NOMO-1 treated with DMSO at 0.1 percent for 48 hours (cell line): Measurements from ENCODE around the gene EVI5L.
"Not testable (repeated sequence)": the region's sequence is repeated elsewhere in the genome, so short reads cannot be mapped to it uniquely, and the experiment has no call there.

Experiments
- DNase-seq: peaks from one replicate; lab custom pipeline; 2025; ENCODE audit not compliant: unreplicated experiment; lab: John Stamatoyannopoulos, UW

The EVI5L gene

DNA sequence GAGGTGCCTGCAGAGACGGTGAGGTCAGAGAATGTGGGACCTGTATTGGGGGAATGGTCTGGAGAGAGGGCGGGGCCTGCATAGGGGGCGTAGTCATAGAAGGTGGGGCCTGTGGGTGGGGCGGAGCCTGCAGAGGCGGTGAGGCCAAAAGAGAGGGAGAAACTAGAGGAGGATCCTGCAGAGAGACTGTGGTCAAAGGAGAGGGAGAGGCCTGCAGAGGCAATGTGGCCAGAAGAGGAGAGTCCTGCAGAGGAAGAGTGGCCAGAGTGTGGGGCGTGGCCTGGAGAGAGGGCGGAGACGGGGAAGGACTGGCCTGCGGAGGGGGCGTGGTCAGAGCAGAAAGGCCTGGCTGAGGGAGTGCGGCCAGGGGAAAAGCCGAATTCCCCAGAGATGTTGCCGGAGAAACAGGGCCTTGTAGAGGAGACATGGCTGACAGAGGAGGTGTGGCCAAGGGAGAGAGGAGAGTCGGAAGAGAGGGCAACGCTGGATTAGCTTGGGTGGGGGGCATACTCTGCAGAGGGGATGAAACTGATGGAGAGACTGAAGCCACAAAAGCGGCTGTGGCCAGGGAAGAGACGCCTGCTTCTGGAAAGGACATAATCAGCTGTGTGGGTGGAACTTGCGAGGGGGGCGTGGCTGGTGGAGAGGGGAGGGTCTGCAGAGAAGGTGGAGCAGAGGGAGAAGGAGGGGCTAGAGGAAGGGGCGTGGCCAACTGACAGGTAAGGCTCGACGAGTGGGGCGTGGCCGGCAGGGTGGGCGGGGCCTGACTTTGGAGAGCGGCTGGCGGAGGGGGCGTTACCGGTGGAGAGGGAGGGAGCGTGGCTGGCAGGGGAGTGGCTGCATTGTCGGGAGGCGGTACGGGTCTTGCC, 41.7 kb downstream of the EVI5L start:
- DNase-seq: peak; percentile 91

DNA sequence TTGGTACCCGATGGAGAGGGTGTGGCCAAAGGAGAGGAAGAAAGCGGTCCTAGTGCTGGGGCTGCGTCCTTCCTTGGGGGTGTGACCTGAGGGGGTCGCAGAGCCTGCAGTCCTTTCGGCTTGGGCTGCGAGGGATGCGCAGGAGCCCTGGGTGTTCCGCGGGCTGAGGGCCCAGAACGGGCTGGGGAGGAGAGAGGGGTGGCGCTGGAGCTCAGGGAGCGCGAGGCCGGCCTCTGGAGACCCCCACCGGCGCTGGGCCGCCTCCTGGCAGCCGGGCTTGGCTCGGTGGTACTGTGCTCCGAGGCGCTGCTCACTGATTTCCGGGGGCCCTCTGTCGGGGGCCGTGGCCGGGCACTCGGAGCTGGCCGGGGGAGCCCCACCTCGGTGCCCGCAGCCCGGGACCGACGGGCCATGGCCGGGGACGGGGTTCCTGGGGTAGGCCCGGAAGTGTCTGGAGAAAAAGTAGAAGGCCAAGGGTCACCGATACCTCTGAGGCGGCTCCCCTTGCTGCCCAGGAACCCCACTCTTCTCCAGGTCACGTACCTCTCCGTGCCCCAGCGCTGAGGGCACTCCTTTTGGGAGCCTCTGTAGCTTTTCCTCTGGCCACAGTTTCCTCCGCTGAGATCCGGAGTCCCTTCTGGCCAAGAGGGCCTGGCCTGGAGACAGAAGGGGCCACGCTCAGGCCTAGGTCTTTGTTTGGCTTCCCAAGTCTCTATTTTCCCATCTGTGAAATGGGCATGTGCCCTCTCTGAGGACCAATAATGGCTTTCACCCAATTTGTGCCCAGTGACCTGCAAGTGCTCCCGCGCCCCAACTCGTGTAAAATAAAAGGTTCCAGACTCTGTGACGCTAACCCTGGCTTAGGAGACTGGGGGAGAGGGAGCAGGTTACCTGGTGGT, 42.5 kb downstream of the EVI5L start:
- no peak for DNase-seq

DNA sequence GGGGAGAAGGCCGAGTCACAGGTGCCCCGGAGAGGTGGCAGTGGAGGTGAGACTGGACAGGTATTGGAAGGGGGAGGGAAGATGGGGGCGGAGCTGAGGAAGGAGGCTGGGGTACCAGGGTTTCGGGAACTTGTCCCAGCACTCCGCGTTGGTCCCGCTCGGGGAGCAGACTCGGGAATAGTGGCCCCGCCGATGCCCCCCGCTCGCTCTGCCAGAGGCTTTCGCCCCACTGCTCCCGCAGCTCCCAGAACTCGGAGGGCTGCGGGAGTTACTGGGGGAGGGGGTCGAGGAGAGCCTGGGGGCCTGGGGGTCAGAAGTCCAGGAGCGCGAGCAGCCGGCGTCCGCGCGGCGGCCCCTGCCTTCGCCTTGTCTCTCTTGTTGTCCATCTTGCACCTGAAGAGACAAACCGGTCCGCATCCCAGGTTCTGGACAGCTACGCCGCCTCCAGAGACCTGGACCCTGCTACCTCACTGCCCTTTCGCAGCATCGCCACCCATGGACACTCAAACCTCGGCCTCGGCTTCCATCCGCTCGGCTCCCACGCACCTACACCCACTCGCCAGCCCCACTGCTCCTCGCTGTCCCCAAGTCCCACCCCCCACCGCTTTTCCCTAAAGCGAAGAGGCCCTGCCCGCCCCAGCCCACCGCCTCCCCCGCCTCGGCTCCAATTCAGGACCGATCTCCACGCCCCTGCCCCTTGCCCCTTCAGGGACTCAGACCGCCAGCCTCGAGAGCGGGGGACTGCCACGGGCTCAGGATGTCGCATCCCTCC, 43.5 kb downstream of the EVI5L start:
- no peak for DNase-seq

DNA sequence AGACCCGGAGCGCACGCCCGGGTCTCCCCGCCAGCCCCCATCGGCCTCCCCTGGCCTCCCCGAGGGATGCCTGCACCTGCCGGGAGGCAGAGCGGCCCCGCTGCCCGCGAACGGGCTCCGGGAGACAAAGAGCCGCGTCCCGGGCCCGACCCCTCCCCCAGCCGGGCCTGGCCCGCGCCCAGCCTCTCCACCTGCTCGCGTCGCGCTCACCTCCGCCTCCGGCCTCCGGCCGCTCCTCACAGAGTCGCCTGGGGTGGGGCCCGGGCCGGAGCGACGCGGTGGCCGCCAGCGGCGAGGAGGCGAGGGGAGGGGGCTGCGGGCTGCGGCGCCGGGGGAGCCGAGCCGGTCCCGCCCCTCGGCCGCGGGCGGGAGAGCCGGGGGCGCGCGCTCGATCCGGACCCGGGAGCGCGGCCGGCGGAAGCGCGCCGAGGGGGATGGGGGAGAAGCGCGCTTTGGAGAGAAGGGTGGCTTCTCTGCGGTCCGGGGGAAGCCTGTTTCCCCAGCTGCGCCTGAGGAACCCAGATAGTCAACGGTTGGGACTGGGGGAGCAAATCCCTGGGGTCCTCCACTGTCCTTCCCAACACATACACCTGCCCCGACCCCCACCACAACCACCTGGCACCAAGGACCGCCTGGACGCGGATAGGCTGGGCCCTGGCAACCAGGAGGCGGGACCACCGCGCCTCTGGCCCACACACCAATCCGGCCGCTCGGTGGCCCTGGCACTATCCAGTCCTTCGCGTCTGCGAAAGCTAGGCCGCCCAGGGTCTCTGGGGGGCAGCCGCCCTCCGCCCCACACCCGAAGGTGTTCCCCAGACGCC, 44.3 kb downstream of the EVI5L start, which contains the start of gene PRR36:
Gene PRR36, minus strand, starts transcription at position 315 of the 821 bp plus-strand sequence. CDS start 701 bp downstream, outside the sequence.
- DNase-seq: no peak

DNA sequence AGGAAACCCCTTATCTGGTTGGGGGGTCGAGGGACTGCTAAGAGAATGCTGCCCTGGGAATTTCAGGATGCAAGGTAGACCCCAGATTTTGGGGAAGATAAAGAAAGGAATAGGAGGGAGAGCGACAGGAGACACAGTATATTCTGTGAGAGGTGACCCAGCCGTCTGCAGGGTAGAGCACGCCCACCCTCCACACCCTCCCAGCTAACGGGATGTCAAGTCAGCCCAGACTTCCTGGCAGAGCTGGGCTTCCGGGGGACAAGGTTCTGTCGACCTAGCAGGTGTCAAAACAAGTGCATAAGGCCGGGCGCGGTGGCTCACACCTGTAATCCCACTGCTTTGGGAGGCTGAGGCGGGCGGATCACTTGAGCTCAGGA, 44.9 kb downstream of the EVI5L start:
- DNase-seq: no peak

DNA sequence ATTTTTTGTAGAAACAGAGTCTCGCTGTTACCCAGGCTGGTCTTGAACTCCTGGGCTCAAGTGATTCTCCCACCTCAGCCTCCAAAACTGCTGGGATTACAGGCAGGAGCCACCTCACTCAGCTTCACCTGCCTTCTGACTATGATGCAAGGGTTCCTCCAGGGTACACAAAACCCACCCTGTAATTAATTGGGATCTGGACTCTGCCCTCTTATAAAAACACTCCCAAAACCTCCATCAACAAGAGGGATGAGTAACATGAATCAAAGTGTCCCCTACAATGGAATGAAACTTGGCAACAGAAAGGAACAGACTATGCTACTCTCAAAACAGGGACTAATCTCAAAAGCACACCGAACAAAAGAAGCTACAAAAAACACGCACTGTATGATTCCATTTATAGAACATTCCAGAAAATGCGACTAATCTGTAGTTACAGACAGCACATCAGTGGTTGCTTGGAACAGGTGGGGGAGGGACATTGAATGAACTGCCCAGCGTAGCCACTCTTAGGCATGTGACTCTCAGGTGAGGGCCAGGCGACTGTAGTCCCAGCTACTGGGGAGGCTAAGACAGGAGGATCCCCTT, 47.3 kb downstream of the EVI5L start:
- DNase-seq: no peak

DNA sequence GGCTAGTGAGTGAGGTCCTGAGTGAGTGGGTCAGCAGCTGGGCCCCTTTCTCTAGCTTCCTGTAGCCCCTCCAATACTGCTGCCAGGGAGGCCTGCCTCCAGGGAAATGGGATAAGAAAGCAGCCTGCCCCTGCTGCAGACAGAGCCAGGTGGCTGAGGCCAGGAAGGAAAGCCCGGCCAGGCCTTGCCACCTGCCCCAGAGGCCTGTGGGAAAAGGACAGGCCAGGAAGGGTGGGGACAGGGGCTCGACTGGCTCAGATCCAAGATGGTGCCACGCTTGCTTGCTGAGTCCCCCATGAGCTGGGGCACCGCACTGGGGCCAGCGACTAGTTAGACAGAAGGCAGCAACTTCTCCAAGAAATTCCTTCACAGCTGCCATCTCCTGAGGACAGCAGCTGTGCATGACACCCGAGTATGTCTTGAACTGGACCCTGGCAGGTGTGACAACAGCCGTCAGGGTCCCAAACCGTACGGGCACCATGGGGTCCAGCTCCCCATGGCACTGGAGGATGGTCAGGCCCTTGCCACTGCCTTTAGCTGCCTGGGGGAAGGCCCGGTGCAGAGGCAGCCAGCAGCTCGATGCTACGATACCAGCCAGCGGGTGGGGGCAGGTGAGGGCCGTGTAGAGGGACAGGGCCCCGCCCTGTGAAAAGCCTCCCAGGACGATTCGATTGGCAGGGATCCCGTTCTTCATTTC, 49.2 kb downstream of the EVI5L start:
- DNase-seq: no peak

DNA sequence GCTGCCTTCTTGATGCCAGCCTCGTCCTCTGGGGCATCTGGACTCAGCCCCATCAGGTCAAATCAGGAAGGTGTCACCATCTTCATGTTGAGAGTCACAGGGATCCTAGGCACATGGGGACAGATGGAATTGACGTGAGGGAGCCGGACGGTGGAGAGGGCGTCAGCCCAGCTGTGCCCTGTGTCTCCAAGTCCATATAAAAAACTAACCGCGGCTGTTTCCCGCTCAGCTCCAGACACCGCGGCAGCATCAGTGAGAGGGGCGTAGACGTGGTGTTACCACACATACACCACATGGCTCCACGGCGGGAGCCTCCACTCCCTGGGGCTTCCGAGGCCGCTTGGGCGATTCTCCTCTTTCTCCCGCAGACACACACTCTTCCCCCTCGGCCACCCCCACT, 49.8 kb downstream of the EVI5L start:
- DNase-seq: peak; percentile 10

DNA sequence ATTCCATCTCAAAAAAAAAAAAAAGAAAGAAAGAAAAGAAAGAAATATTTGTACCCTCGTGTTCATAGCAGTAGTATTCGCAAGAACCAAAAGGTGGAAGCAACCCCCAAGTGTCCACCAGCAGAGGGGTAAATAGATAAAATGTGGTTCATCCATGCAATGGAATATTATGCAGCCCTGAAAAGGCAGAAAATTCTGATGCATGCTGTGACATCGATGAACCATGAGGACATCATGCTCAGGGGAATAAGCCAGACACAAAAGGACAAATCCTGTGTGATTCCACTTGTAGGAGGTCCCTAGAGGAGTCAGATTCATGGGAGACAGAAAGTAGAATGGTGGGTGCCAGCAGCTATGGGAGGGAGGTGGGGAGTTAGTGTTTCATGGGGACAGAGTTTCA, 51.9 kb downstream of the EVI5L start:
- no peak for DNase-seq

DNA sequence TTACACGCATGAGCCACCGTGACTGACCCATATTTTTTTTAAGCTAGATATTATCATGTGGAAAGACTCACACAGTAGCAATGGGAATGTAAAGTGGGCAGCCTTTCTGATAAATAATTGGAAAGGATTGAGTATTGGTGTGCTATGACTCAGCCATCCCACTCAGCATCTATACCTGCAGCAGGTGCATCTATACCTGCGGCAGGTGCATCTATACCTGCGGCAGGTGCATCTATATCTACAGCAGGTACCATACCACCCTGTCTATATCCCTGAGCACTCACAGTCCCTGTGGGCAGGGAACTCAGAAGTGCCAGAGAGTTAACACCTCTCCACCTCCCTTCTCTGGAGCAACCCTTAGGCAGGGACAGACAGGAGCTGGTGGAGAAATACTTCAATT, 53.1 kb downstream of the EVI5L start:
- no peak for DNase-seq

DNA sequence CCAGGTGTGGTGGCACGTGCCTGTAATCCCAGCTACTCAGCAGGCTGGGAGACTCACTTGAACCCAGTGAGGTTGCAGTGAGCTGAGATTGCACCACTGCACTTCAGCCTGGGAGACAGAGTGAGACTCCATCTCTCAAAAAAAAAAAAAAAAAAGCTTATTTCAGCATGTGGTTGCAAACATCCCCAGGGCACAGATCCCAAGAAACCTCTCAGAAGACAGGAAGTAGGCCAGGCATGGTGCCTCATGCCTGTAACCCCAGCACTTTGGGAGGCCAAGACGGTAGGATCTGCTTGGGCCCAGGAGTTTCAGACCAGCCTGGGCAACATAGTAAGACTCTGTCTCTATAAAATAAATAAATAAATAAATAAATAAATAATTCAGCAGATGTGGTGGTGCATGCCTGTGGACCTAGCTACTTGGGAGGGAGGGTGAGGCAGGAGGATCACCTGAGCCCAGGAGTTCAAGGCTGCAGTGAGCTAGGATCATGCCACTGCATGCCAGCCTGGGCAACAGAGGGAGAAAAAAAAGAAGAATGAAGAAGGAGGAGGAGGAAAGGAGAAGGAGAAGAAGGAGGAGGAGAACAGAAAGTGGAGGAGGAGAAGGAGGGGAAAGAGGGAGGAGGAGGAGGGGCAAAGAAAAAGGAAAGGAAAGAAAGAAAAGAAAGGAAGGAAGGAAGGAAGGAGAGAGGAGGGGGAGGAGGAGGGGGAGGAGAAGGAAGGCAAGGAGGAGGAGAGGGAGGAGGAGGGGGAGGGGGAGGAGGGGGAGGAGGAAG, 54.0 kb downstream of the EVI5L start:
- no peak for DNase-seq

DNA sequence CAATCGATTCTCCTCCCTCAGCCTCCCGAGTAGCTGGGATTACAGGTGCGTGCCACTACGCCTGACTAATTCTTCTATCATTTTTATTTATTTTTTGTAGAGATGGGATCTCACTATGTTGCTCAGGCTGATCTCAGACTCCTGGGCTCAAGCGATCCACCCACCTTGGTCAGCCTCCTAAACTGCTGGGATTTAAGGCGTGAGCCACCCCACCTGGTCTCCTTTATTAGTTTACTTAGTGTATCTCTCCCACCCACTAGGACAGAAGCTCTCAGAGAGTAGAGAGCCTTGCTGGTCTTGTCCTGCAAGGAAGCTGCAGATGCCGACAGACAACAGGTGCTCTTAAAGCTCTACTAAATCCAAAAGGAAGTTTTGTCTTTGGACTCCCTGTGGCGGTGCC, 55.8 kb downstream of the EVI5L start:
- DNase-seq: no peak

DNA sequence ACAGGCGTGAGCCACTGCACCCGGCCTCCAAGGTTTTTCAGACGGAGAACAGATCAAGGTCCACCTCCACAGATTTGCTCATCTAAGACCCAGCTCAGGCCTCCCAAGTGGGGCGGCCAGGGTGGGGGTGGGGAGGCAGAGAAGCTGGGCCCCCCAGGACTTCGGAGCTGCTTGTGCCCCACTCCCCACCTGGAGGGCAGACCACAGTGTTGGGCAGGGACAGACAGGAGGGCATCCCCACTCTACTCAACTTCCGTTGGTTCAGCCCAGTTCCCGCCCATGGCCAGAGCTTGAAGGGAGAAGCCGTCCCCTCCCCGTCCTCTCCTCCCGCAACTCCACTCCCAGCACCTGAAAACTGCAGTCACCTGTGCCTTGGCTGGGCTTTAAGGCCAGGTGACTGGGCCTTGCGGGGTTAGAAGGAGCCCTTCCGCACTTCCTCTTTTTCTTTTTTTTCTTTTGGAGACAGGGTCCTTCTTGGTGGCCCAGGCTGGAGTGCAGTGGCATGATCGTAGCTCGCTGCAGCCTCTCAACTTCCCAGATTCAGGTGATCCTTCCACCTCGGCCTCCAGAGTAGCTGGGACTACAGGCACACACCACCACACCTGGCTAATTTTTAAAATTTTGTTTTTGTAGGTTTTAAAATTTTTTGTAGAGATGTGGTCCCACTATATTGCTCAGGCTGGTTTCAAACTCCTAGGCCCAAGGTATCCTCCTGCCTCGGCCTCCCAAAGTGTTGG, 57.6 kb downstream of the EVI5L start:
- DNase-seq: peak; percentile 25

DNA sequence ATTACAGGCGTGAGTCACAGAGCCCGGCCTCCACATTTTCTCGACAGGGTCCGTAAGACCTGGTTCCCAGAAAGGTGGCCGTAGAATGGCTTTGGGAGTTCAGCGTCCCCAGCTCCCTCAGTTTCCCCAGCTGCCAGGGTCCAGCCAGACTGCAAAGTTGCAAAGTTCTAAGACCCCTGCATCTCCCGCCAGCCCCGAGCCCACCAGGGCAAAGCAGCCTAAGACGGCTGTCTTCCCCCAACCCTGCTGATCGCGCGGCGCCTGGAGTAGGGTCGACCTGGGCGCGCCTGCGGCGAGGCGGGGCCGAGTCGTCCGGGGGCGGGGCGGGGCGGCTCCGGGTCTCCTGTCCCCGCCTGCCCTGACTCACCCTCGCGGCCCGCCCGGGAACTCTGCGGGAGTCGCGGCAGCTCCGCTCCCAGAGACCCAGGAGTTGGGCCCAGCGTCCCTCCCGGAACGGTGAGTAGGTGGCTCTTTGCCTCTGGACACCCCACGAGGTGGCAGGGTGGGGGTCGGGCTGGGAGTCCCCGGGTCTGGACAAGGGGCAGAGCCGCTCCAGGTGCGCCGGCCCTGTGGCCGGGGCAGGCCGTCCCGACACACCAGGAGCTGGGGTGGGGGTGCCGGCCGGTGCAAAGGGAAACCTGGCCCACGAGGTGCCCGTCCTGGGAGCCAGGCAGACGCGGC, 58.3 kb downstream of the EVI5L start, which contains the start of gene LRRC8E:
Gene LRRC8E, plus strand, starts transcription at position 366 of the 681 bp plus-strand sequence. CDS start 7,094 bp downstream, outside the sequence.
- DNase-seq: peak; percentile 25

DNA sequence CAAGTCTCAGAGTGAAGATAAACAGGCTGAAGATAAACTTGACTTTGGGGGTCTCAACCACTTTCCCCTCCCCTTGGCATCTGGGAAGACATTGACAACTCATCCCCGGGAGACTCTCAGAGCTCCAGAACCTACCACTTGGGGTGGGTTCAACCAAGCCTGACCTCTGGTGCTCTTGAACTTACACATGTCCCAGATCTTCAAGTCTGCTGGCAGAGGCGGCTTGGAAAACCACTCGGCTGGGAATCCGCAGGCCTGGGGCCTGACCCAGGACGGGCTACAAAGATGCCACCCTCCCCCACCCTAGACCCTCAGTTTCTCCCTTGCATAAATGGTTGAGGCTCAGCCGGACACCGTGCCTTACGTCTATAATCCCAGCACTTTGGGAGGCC, 58.8 kb downstream of the EVI5L start:
- DNase-seq: no peak

DNA sequence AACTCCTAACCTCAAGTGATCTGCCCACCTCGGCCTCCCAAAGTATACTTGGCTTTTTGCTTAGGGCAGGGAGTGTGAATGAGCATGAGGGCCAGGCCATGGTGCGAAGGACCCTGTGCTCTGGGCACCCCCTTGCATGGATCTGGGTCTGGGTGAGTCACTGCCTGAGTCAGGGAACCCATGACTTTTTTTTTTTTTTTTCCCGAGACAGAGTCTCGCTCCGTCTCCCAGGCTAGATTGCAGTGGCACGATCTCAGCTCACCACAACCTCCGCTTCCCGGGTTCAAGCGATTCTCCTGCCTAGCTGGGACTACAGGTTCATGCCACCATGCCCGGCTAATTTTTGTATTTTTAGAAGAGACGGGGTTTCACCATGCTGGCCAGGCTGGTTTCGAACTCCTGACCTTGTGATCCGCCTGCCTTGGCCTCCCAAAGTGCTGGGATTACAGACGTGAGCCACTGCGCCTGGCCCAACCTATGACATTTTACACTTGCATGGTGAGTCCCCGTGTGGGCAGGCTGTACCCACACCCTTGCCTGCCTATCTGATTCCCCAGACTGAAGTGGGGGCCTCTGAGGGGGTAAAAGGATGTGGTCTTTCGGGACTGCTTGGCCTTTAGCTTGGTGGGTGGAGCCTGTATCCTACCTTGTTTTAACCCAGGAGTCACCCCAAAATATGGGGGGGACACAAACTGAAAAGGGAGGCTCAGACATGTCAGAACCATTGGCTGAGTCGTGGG, 63.5 kb downstream of the EVI5L start:
- not testable (repeated sequence) for DNase-seq
